Right cardiac atrium (tissue), 5 donors: Measurements from ENCODE around the gene CARMIL1. TPM values are rescaled to one million over a fixed set of nuclear protein-coding genes. Genes with fewer than 3 reads are reported as not detected.

ENCODE experiments used
- ATAC-seq, 2 donors: fragments of 200-7000 bp; cut with Tn5 transposase; one replicate each; pipeline versions ENCODE4 v1.8.0 to v1.9.1; 2020; ENCODE audit warnings: moderate library complexity in 2 of 2, mild to moderate bottlenecking in 1 of 2
- DNase-seq, 3 donors: peaks; one replicate each; pipeline ENCODE4 v3.0.0-alpha.2; 2020
- H3K27ac ChIP-seq: one replicate; pipeline ENCODE4 v1.5.1; 2013; ENCODE audit warnings: mild to moderate bottlenecking, low read length, control low read depth, moderate library complexity
- H3K27me3 ChIP-seq: one replicate; pipeline ENCODE4 v1.6.1; 2013; ENCODE audit not compliant: control insufficient read depth, insufficient read depth
- H3K4me1 ChIP-seq: one replicate; pipeline ENCODE4 v1.6.1; 2013; ENCODE audit warnings: low read length; ENCODE audit not compliant: control insufficient read depth, insufficient read depth
- H3K4me3 ChIP-seq: one replicate; pipeline ENCODE4 v1.5.1; 2013; ENCODE audit warnings: low read length, control low read depth
- H3K9me3 ChIP-seq: one replicate; pipeline ENCODE4 v1.6.1; 2013; ENCODE audit warnings: low read length; ENCODE audit not compliant: control insufficient read depth
- WGBS: extraction: QIAGEN DNeasy Blood & Tissue Kit; methylation state at CpG from one replicate; pipeline ENCODE4 v1.1.7; 2013; 5-methylcytosine and 5-hydroxymethylcytosine counted together
- intact Hi-C, 4 donors: fragments of 100-400 bp; cut with DNase I; formaldehyde crosslinking; loops; one replicate each; pipeline versions ENCODE4 v1.11.0 to v1.14.0; 2022 to 2023
- polyA plus RNA-seq: library from polyadenylated mRNA; stranded (reverse); fragments of 200-250 nt; gene quantifications from one replicate; pipeline ENCODE4 v1.2.3, GENCODE V29; 2013
- total RNA-seq, 4 donors: library from RNA; stranded (reverse); fragmentation: NEBNext Ultra II Directional; extraction: Animal tissue kit (Norgen Biotek cat#: 25700); gene quantifications; one replicate each; pipeline ENCODE4 v1.2.1, GENCODE V29; 2021
- donor health status: healthy with polysubstance abuse.
- donor health status: DM: no; HTN: yes; CAD: no.
- donor health status: DM: no; HTN: no; CAD: no.
- donor health status: DM: no; HTN: yes; CAD: no; lungs with severe emphysema.
- donor health status: DM: yes; HTN: yes; CAD: no.

The CARMIL1 gene
- total and polyA plus RNA-seq, 5 donors = 9.5 to 19.8 (median 17.7) TPM

- intact Hi-C loops = no loop called here
- Histone ChIP-seq H3K4me1 (no peaks in the 10 kb centered on the region), H3K4me3 (no peak overlapping the region), H3K27ac (no peak overlapping the region), H3K27me3 (no peaks in the 10 kb centered on the region), H3K9me3 (no peaks in the 10 kb centered on the region)
- DNase-seq = no peak
- WGBS = 71% methylated on average over 2 of the region's 2 CpGs
- ATAC-seq = no peak
These were observed 341.2 kb downstream of the CARMIL1 start for GRCh38 chr6:25620391-25620790.

GRCh38 chr6:25623065-25623464, 343.9 kb downstream of the CARMIL1 start:
- no peak for ATAC-seq
- intact Hi-C loops = no loop called here
- 40% methylated on average over 1 of the region's 1 CpG for WGBS
- no peak overlapping the region for H3K27ac ChIP-seq
- H3K27me3 ChIP-seq = no peaks in the 10 kb centered on the region
- no peak overlapping the region for H3K4me3 ChIP-seq
- DNase-seq = no peak
- H3K4me1 ChIP-seq = no peaks in the 10 kb centered on the region
- H3K9me3 ChIP-seq = no peaks in the 10 kb centered on the region

GRCh38 chr6:25623879-25624278, 344.7 kb downstream of the CARMIL1 start:
- WGBS = 59% methylated on average over 1 of the region's 1 CpG
- intact Hi-C loops = no loop called here
- no peaks in the 10 kb centered on the region for H3K9me3 ChIP-seq
- no peak overlapping the region for H3K4me3 ChIP-seq
- H3K27ac ChIP-seq = no peak overlapping the region
- H3K4me1 ChIP-seq = no peaks in the 10 kb centered on the region
- ATAC-seq = no peak
- no peaks in the 10 kb centered on the region for H3K27me3 ChIP-seq
- no peak for DNase-seq

- no peak overlapping the region for H3K27ac ChIP-seq
- H3K4me3 ChIP-seq = no peak overlapping the region
- WGBS = 76% methylated on average over 3 of the region's 3 CpGs
- intact Hi-C loops = no loop called here
- no peaks in the 10 kb centered on the region for H3K9me3 ChIP-seq
- no peaks in the 10 kb centered on the region for H3K4me1 ChIP-seq
- ATAC-seq (no peak), DNase-seq (no peak)
- H3K27me3 ChIP-seq = no peaks in the 10 kb centered on the region
These were observed 347.8 kb downstream of the CARMIL1 start for GRCh38 chr6:25627001-25627400.

GRCh38 chr6:25628471-25629197, 349.5 kb downstream of the CARMIL1 start:
- Histone ChIP-seq H3K27me3 (no peaks in the 10 kb centered on the region), H3K27ac (no peak overlapping the region), H3K9me3 (no peaks in the 10 kb centered on the region), H3K4me1 (no peaks in the 10 kb centered on the region), H3K4me3 (no peak overlapping the region)
- 81% methylated on average over 4 of the region's 4 CpGs for WGBS
- intact Hi-C loops = no loop called here
- ATAC-seq (no peak), DNase-seq (no peak)

- H3K4me3 ChIP-seq = no peak overlapping the region
- H3K9me3 ChIP-seq = no peaks in the 10 kb centered on the region
- intact Hi-C loops = no loop called here
- peaks cover 1% of the 10 kb centered on the region for H3K27me3 ChIP-seq
- no peak for ATAC-seq
- no peaks in the 10 kb centered on the region for H3K4me1 ChIP-seq
- no peak for DNase-seq
- no peak overlapping the region for H3K27ac ChIP-seq
- 33% methylated on average over 4 of the region's 4 CpGs for WGBS
These were observed 350.0 kb downstream of the CARMIL1 start for GRCh38 chr6:25629198-25629576.

- no peaks in the 10 kb centered on the region for H3K9me3 ChIP-seq
- no peaks in the 10 kb centered on the region for H3K4me1 ChIP-seq
- ATAC-seq = no peak
- no peak for DNase-seq
- intact Hi-C loops = no loop called here
- no peak overlapping the region for H3K4me3 ChIP-seq
- no peak overlapping the region for H3K27ac ChIP-seq
- 52% methylated on average over 4 of the region's 4 CpGs for WGBS
- peaks cover 2% of the 10 kb centered on the region for H3K27me3 ChIP-seq
These were observed 351.5 kb downstream of the CARMIL1 start for GRCh38 chr6:25630508-25631278.

- ATAC-seq (no peak), DNase-seq (no peak)
- H3K27me3 ChIP-seq = peaks cover 2% of the 10 kb centered on the region
- H3K9me3 ChIP-seq = no peaks in the 10 kb centered on the region
- no peak overlapping the region for H3K27ac ChIP-seq
- H3K4me3 ChIP-seq = no peak overlapping the region
- intact Hi-C loops = no loop called here
- 87% methylated on average over 2 of the region's 2 CpGs for WGBS
- H3K4me1 ChIP-seq = no peaks in the 10 kb centered on the region
These were observed 356.7 kb downstream of the CARMIL1 start for GRCh38 chr6:25635886-25636317.

- H3K27me3 ChIP-seq = peaks cover 2% of the 10 kb centered on the region
- no peak for ATAC-seq
These were observed 358.0 kb downstream of the CARMIL1 start for GRCh38 chr6:25637211-25637610.

GRCh38 chr6:25637960-25638434, 358.8 kb downstream of the CARMIL1 start:
- Histone ChIP-seq H3K27ac (no peak overlapping the region), H3K9me3 (no peaks in the 10 kb centered on the region), H3K27me3 (peaks cover 2% of the 10 kb centered on the region), H3K4me3 (no peak overlapping the region), H3K4me1 (no peaks in the 10 kb centered on the region)
- intact Hi-C loops = no loop called here
- no peak for ATAC-seq
- no peak for DNase-seq
- WGBS = 60% methylated on average over 4 of the region's 4 CpGs

More at GRCh38 chr6:25637211-25637610, 358.0 kb downstream of the CARMIL1 start:
- no peak for DNase-seq
- Histone ChIP-seq H3K9me3 (no peaks in the 10 kb centered on the region), H3K27ac (no peak overlapping the region), H3K4me1 (no peaks in the 10 kb centered on the region), H3K4me3 (no peak overlapping the region)
- WGBS = 69% methylated on average over 1 of the region's 1 CpG
- intact Hi-C loops = no loop called here

GRCh38 chr6:25639653-25640052, 360.5 kb downstream of the CARMIL1 start:
- DNase-seq (no peak), ATAC-seq (no peak)
- Histone ChIP-seq H3K27ac (no peak overlapping the region), H3K4me1 (no peaks in the 10 kb centered on the region), H3K4me3 (no peak overlapping the region), H3K9me3 (no peaks in the 10 kb centered on the region), H3K27me3 (no peaks in the 10 kb centered on the region)
- 80% methylated on average over 4 of the region's 4 CpGs for WGBS
- intact Hi-C loops = no loop called here
